SK-N-SH treated with all-trans-retinoic acid at 6 μM for 48 hours (cell line): ENCODE results near the gene SYTL2.

ENCODE experiments used
- ATAC-seq: fragments of 200-7000 bp; cut with Tn5 transposase; 3 replicates; pipeline ENCODE4 v1.9.1; 2020; ENCODE audit warnings: mild to moderate bottlenecking, moderate library complexity
- ARNTL ChIP-seq: fragments of 450-650 bp; formaldehyde crosslinking; IDR thresholded peaks from 2 replicates; pipeline ENCODE4 v1.5.0; 2020; ENCODE audit warnings: low read depth, mild to moderate bottlenecking, moderate library complexity, borderline replicate concordance
- BACH2 ChIP-seq: fragments of 250-450 bp; sonication (Bioruptor Pico); IDR thresholded peaks from 2 replicates; pipeline ENCODE4 v1.9.0; 2021; ENCODE audit warnings: mild to moderate bottlenecking, borderline replicate concordance
- GLIS3 ChIP-seq: fragments of 250-450 bp; sonication (Bioruptor Pico); IDR thresholded peaks from 2 replicates; pipeline ENCODE4 v1.5.0; 2020; ENCODE audit warnings: mild to moderate bottlenecking, moderate library complexity
- ISL1 ChIP-seq: fragments of 250-450 bp; sonication (Bioruptor Pico); IDR thresholded peaks from 2 replicates; pipeline ENCODE4 v2.1.2; 2022; ENCODE audit warnings: mild to moderate bottlenecking, moderate library complexity
- PPARA ChIP-seq: fragments of 250-450 bp; sonication (Bioruptor Pico); IDR thresholded peaks from 2 replicates; pipeline ENCODE4 v1.5.0; 2020; ENCODE audit warnings: mild to moderate bottlenecking, borderline replicate concordance
- RARB ChIP-seq: fragments of 250-450 bp; sonication (Bioruptor Pico); IDR thresholded peaks from 2 replicates; pipeline ENCODE4 v1.8.0; 2021; ENCODE audit warnings: mild to moderate bottlenecking, moderate library complexity
- SNAI2 ChIP-seq: fragments of 250-450 bp; sonication (Bioruptor Pico); IDR thresholded peaks from 2 replicates; pipeline ENCODE4 v1.5.0; 2020; ENCODE audit warnings: mild to moderate bottlenecking, moderate library complexity
- TCF4 ChIP-seq: fragments of 250-450 bp; sonication (Bioruptor Pico); IDR thresholded peaks from 2 replicates; pipeline ENCODE4 v1.8.0; 2021; ENCODE audit warnings: mild to moderate bottlenecking, moderate library complexity, borderline replicate concordance
- TOX ChIP-seq: fragments of 250-450 bp; sonication (Bioruptor Pico); IDR thresholded peaks from 2 replicates; pipeline ENCODE4 v1.8.0; 2021; ENCODE audit warnings: mild to moderate bottlenecking, moderate library complexity, borderline replicate concordance
- ZC3H10 ChIP-seq: fragments of 250-450 bp; sonication (Bioruptor Pico); IDR thresholded peaks from 2 replicates; pipeline ENCODE4 v1.5.1; 2021; ENCODE audit warnings: mild to moderate bottlenecking, moderate library complexity
- ZFP3 ChIP-seq: fragments of 250-450 bp; sonication (Bioruptor Pico); IDR thresholded peaks from 2 replicates; pipeline ENCODE4 v1.5.0; 2020; ENCODE audit warnings: mild to moderate bottlenecking, moderate library complexity
- ZFP30 ChIP-seq: fragments of 450-650 bp; formaldehyde crosslinking; IDR thresholded peaks from 2 replicates; pipeline ENCODE4 v1.5.0; 2022; ENCODE audit warnings: mild to moderate bottlenecking, moderate library complexity
- ZNF565 ChIP-seq: fragments of 450-650 bp; formaldehyde crosslinking; conservative IDR thresholded peaks from 2 replicates; pipeline ENCODE4 v1.5.0; 2020; ENCODE audit warnings: low read depth, mild to moderate bottlenecking, moderate library complexity
- ZNF70 ChIP-seq: fragments of 450-650 bp; formaldehyde crosslinking; IDR thresholded peaks from 2 replicates; pipeline ENCODE4 v1.5.0; 2020; ENCODE audit warnings: mild to moderate bottlenecking, moderate library complexity
- TF ChIP-seq, protein P1 (sequence below): fragments of 250-450 bp; sonication (Bioruptor Pico); IDR thresholded peaks from 2 replicates; pipeline ENCODE4 v1.5.1; 2021; ENCODE audit warnings: mild to moderate bottlenecking, moderate library complexity
- TF ChIP-seq, protein P2 (sequence below): fragments of 250-450 bp; sonication (Bioruptor Pico); IDR thresholded peaks from 2 replicates; pipeline ENCODE4 v1.8.0; 2021; ENCODE audit warnings: low read depth, mild to moderate bottlenecking, moderate library complexity, borderline replicate concordance
- TF ChIP-seq, protein P3 (sequence below): fragments of 250-450 bp; sonication (Bioruptor Pico); IDR thresholded peaks from 2 replicates; pipeline ENCODE4 v1.5.0; 2020; ENCODE audit warnings: mild to moderate bottlenecking, moderate library complexity
- TF ChIP-seq, protein P4 (sequence below): fragments of 250-450 bp; sonication (Bioruptor Pico); IDR thresholded peaks from 2 replicates; pipeline ENCODE4 v1.5.1; 2020; ENCODE audit warnings: low read depth, mild to moderate bottlenecking, moderate library complexity

Gene SYTL2

DNA sequence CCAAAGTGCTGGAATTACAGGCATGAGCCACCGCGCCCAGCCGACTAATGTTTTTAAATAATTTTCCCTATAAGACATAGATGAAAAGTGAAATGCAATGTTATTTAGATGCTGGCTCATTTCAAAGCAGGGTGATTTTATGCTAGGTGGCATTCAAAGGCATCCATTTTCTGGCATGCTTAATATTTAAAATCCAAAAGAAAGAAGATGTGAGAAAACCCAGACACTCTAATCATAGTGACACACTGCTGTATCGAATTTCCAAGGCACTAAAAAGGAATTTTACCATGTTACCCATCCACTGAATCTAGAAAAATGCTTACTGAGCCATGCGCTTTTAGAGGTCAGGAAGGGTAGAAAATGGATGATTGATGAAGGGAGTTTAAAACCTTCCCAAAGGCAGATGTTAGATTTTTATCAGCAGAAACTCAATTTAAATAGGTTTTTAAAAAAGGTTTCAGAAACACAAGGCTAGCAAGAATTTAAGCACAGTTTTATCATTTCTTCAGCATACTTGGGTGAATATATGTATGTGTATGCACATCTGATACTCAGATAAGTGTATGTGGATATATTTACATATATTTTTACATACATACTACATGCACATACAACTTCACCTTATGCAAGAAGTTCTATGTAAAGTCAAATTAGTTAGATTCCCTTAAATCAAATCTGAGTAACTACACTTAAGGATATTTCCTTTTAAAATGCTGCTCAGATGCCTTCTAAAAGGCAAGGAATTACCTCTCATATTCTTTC is 100.8 kb downstream of the SYTL2 start:
- peak; percentile 58; the same call in 1 of the 2 replicates for TF ChIP-seq RARB (CRISPR knock-in tag)
- TF ChIP-seq ZC3H10, result no peak
- TF ChIP-seq TOX, result peak; percentile 78; the same call in 1 of the 2 replicates
- peak; percentile 77 for TF ChIP-seq ISL1 (CRISPR knock-in tag)
- no peak for TF ChIP-seq ZFP30 (CRISPR knock-in tag)
- TF ChIP-seq ZFP3 (CRISPR knock-in tag), result no peak
- TF ChIP-seq, all 23 proteins: peak for 3
- ATAC-seq, result peak; percentile 85

DNA sequence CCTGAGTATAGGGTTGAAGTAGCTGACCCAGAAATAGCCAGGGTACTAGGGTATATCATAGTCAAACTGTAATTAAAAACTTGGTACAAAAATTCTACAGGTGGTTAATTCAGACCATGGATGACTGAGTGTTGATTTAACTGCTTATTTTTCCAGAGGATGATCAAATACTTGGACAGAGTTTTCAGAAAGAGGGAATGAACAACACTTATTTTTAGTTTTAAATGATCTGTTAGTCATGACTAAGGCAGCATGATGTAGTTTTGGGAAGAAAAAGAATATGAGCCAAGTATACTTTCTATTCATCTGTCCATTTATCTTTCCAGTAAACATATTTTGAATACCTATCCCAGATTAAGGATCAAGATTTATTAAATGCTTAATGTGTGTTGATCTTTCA is 105.1 kb downstream of the SYTL2 start:
- ATAC-seq, result peak; percentile 22; the same call in 2 of the 3 replicates
- TF ChIP-seq, protein P1, sequence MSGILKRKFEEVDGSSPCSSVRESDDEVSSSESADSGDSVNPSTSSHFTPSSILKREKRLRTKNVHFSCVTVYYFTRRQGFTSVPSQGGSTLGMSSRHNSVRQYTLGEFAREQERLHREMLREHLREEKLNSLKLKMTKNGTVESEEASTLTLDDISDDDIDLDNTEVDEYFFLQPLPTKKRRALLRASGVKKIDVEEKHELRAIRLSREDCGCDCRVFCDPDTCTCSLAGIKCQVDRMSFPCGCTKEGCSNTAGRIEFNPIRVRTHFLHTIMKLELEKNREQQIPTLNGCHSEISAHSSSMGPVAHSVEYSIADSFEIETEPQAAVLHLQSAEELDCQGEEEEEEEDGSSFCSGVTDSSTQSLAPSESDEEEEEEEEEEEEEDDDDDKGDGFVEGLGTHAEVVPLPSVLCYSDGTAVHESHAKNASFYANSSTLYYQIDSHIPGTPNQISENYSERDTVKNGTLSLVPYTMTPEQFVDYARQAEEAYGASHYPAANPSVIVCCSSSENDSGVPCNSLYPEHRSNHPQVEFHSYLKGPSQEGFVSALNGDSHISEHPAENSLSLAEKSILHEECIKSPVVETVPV, result no peak
- no peak for TF ChIP-seq ZNF70
- no peak for TF ChIP-seq GLIS3 (CRISPR knock-in tag)
- TF ChIP-seq ISL1 (CRISPR knock-in tag), result peak; percentile 62

DNA sequence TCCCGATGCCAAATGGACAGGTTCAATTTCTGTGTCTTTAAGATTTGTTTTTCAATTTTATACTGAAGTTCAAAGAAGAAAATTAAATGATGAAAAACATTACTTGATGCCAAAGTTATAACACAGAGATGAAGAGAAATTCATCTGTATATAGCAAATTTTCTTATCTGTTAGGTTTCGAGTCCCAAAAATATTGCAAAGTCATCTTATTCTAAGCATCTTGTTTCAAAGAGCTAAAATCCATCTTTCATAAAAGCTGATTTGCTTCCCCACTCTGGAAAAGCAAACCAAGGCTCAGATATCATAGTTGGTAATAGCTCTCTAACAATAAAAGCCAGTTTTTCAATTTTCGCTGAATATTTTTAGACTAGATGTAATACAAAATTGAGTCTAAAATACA is 106.0 kb downstream of the SYTL2 start:
- TF ChIP-seq, protein P2, sequence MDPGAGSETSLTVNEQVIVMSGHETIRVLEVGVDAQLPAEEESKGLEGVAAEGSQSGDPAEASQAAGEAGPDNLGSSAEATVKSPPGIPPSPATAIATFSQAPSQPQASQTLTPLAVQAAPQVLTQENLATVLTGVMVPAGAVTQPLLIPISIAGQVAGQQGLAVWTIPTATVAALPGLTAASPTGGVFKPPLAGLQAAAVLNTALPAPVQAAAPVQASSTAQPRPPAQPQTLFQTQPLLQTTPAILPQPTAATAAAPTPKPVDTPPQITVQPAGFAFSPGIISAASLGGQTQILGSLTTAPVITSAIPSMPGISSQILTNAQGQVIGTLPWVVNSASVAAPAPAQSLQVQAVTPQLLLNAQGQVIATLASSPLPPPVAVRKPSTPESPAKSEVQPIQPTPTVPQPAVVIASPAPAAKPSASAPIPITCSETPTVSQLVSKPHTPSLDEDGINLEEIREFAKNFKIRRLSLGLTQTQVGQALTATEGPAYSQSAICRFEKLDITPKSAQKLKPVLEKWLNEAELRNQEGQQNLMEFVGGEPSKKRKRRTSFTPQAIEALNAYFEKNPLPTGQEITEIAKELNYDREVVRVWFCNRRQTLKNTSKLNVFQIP (CRISPR knock-in tag), result no peak
- TF ChIP-seq, protein P3, sequence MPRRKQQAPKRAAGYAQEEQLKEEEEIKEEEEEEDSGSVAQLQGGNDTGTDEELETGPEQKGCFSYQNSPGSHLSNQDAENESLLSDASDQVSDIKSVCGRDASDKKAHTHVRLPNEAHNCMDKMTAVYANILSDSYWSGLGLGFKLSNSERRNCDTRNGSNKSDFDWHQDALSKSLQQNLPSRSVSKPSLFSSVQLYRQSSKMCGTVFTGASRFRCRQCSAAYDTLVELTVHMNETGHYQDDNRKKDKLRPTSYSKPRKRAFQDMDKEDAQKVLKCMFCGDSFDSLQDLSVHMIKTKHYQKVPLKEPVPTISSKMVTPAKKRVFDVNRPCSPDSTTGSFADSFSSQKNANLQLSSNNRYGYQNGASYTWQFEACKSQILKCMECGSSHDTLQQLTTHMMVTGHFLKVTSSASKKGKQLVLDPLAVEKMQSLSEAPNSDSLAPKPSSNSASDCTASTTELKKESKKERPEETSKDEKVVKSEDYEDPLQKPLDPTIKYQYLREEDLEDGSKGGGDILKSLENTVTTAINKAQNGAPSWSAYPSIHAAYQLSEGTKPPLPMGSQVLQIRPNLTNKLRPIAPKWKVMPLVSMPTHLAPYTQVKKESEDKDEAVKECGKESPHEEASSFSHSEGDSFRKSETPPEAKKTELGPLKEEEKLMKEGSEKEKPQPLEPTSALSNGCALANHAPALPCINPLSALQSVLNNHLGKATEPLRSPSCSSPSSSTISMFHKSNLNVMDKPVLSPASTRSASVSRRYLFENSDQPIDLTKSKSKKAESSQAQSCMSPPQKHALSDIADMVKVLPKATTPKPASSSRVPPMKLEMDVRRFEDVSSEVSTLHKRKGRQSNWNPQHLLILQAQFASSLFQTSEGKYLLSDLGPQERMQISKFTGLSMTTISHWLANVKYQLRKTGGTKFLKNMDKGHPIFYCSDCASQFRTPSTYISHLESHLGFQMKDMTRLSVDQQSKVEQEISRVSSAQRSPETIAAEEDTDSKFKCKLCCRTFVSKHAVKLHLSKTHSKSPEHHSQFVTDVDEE (CRISPR knock-in tag), result no peak
- no peak for TF ChIP-seq SNAI2 (CRISPR knock-in tag)
- TF ChIP-seq GLIS3 (CRISPR knock-in tag), result no peak
- no peak for TF ChIP-seq ARNTL (CRISPR knock-in tag)
- no peak for TF ChIP-seq PPARA (CRISPR knock-in tag)
- TF ChIP-seq BACH2, result no peak
- TF ChIP-seq ZNF70, result no peak
- TF ChIP-seq, protein P4, sequence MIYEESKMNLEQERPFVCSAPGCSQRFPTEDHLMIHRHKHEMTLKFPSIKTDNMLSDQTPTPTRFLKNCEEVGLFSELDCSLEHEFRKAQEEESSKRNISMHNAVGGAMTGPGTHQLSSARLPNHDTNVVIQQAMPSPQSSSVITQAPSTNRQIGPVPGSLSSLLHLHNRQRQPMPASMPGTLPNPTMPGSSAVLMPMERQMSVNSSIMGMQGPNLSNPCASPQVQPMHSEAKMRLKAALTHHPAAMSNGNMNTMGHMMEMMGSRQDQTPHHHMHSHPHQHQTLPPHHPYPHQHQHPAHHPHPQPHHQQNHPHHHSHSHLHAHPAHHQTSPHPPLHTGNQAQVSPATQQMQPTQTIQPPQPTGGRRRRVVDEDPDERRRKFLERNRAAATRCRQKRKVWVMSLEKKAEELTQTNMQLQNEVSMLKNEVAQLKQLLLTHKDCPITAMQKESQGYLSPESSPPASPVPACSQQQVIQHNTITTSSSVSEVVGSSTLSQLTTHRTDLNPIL (CRISPR knock-in tag), result no peak
- TF ChIP-seq TCF4 (CRISPR knock-in tag), result no peak
- TF ChIP-seq, protein P1, result no peak
- TF ChIP-seq ZFP3 (CRISPR knock-in tag), result no peak
- TF ChIP-seq ZC3H10, result no peak
- no peak for TF ChIP-seq RARB (CRISPR knock-in tag)
- TF ChIP-seq TOX, result no peak
- no peak for TF ChIP-seq ZNF565 (CRISPR knock-in tag)
- TF ChIP-seq, all 23 proteins: peak for 0
- no peak for ATAC-seq
